Thymus (tissue), 11 donors: ENCODE results near the gene GALNT10. TPM values are rescaled to one million over a fixed set of nuclear protein-coding genes. Genes with fewer than 3 reads are reported as not detected.

Source experiments
- DNase-seq, 9 donors: peaks; one replicate each; pipeline ENCODE4 v3.0.0-alpha.2; 2013; ENCODE audit warnings: low spot score in 9 of 9, low read depth in 6 of 9, missing footprints in 1 of 9
- H3K27ac ChIP-seq, 2 donors: one replicate each; pipeline ENCODE4 v1.5.1; 2013; ENCODE audit warnings: control low read depth in 1 of 2, low read depth in 1 of 2, low read length in 1 of 2, mild to moderate bottlenecking in 1 of 2, moderate library complexity in 1 of 2
- H3K27me3 ChIP-seq, 2 donors: one replicate each; pipeline ENCODE4 v1.5.1; 2013; ENCODE audit warnings: low read length in 1 of 2; ENCODE audit not compliant: control insufficient read depth in 2 of 2, insufficient read depth in 1 of 2
- H3K36me3 ChIP-seq, 2 donors: one replicate each; pipeline ENCODE4 v1.5.1; 2013; ENCODE audit warnings: low read length in 1 of 2, mild to moderate bottlenecking in 1 of 2, moderate library complexity in 1 of 2; ENCODE audit not compliant: control insufficient read depth in 2 of 2, insufficient read depth in 2 of 2
- H3K4me1 ChIP-seq, 2 donors: one replicate each; pipeline ENCODE4 v1.5.1; 2013; ENCODE audit warnings: low read length in 2 of 2; ENCODE audit not compliant: control insufficient read depth in 2 of 2, insufficient read depth in 2 of 2
- H3K4me3 ChIP-seq, 2 donors: one replicate each; pipeline ENCODE4 v1.5.1; 2013; ENCODE audit warnings: low read length in 2 of 2, control low read depth in 1 of 2, mild to moderate bottlenecking in 1 of 2
- H3K9me3 ChIP-seq, 2 donors: one replicate each; pipeline ENCODE4 v1.5.1; 2013; ENCODE audit warnings: low read length in 1 of 2, mild to moderate bottlenecking in 1 of 2; ENCODE audit not compliant: control insufficient read depth in 2 of 2, insufficient read depth in 1 of 2
- WGBS: extraction: QIAGEN DNeasy Blood & Tissue Kit; methylation state at CpG from one replicate; pipeline ENCODE4 v1.1.7; 2013; 5-methylcytosine and 5-hydroxymethylcytosine counted together
- polyA plus RNA-seq: library from polyadenylated mRNA; stranded (reverse); fragments of 200-250 nt; gene quantifications from one replicate; pipeline ENCODE4 v1.2.3, GENCODE V29; 2013
- total RNA-seq: library from RNA; stranded (reverse); fragments of 120-200 nt; gene quantifications from one replicate; pipeline ENCODE4 v1.2.4, GENCODE V29; 2013
- donor health status: healthy.

Gene GALNT10
- total and polyA plus RNA-seq, 2 donors: 8.7 to 9.7 TPM

- Histone ChIP-seq H3K27ac (no peak overlapping the region), H3K4me3 (no peak overlapping the region)
- WGBS: 100% methylated on average over 1 of the region's 1 CpG
These were observed 238.8 kb downstream of the GALNT10 start for GRCh38 chr5:154429341-154429740.

GRCh38 chr5:154430466-154430865 lies 239.9 kb downstream of the GALNT10 start:
- H3K4me1 ChIP-seq: no peaks in the 10 kb centered on the region
- WGBS: 73% methylated on average over 4 of the region's 4 CpGs
- no peak for DNase-seq
- peaks cover 0 to 2% of the 10 kb centered on the region in 2 donors for H3K36me3 ChIP-seq
- no peak overlapping the region for H3K27ac ChIP-seq
- no peak overlapping the region for H3K4me3 ChIP-seq
- H3K9me3 ChIP-seq: no peaks in the 10 kb centered on the region
- H3K27me3 ChIP-seq: no peaks in the 10 kb centered on the region

More at GRCh38 chr5:154429341-154429740, 238.8 kb downstream of the GALNT10 start:
- no peaks in the 10 kb centered on the region for H3K27me3 ChIP-seq
- H3K9me3 ChIP-seq: no peaks in the 10 kb centered on the region
- DNase-seq: no peak
- H3K4me1 ChIP-seq: no peaks in the 10 kb centered on the region
- no peaks in the 10 kb centered on the region for H3K36me3 ChIP-seq

DNA sequence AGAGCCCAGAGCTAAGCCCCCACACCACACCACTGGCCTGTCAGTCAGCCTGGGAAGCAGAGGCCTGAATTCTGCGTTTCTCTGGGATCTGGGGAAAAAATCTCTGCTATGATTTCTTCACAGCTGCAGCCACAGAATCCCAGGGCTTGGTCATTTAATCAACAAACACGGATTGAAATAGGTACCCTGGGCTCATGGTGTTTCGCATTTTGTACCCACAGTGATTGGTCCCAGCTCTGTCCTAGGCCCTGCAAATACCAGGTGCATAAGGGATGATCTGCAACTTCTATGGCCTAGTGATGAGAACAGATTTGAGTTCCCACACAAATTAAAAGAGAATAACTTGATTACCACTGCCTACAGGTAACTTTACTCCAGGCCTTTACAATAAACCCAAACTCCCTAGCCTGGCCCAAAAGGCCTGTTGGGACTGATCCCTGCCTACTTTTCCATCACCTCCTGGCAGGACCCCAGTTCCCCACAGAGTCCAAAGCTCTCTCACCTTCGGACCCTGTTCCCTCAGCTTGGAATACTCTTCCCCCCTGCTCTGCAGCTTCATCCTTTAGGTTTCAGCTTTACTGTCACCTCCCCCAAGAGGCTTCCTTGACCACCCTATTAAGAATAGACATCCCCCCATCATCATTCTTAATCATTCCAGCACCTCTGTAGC lies 240.6 kb downstream of the GALNT10 start:
- Histone ChIP-seq H3K4me3 (no peak overlapping the region), H3K36me3 (peaks cover 0 to 4% of the 10 kb centered on the region in 2 donors), H3K27me3 (no peaks in the 10 kb centered on the region), H3K27ac (no peak overlapping the region), H3K9me3 (no peaks in the 10 kb centered on the region), H3K4me1 (no peaks in the 10 kb centered on the region)
- WGBS: 94% methylated on average over 4 of the region's 4 CpGs
- no peak for DNase-seq

GRCh38 chr5:154435226-154435625 lies 244.7 kb downstream of the GALNT10 start:
- 99% methylated on average over 3 of the region's 3 CpGs for WGBS
- DNase-seq: no peak
- Histone ChIP-seq H3K4me1 (no peaks in the 10 kb centered on the region), H3K27me3 (no peaks in the 10 kb centered on the region), H3K4me3 (no peak overlapping the region), H3K27ac (no peak overlapping the region), H3K36me3 (peaks cover 9 to 28% of the 10 kb centered on the region in 2 donors), H3K9me3 (no peaks in the 10 kb centered on the region)

DNA sequence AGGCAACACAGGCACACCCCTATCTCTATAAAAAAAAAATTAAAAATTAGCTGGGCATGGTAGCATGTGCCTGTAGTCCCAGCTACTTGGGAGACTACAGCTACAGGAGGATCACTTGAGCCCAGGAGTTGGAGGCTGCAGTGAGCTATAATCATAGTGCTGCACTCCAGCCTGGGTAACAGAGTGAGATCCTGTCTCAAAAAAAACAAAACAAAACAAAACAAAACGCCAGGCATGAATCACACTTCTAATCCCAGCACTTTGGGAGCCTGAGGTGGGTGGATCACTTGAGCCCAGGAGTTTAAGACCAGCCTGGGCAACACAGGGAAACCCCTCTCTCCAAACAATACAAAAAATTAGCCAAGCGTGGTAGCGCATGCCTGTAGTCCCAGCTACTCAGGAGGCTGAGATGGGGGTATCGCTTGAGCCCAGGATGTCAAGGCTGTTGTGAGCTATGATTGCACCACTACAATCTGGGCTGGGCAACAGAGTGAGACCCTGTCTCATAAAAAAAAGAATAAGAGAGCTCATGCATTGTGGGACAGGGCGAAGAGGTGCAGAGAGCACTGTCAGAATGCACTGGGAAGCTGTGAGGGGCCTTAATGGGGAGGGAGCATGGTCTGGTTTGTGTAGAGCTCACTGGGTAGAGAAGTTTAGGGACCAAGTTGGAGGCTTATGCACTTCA lies 246.9 kb downstream of the GALNT10 start:
- no peak for DNase-seq
- Histone ChIP-seq H3K9me3 (no peaks in the 10 kb centered on the region), H3K36me3 (peaks cover 24 to 46% of the 10 kb centered on the region in 2 donors), H3K4me1 (no peaks in the 10 kb centered on the region), H3K27ac (no peak overlapping the region), H3K4me3 (no peak overlapping the region), H3K27me3 (no peaks in the 10 kb centered on the region)
- WGBS: 97% methylated on average over 5 of the region's 5 CpGs

DNA sequence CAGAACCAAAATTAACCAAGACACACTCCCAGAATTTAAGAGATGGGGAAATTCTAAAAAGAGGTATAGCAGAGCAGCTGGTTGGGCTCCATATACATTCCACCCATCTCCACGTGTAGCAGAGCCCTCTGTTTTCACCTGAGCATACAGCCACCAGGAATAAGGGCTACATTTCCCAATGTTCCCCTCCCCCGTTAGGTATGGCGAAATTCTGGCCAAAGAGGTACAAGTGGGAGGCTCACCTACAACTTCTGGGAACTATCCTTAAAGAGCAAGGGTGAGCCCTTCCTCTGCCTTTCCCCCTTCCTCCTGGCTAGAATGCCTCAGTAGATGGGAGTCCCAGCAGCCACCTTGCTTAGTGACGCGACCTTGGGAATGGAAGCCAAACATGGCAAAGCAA lies 250.0 kb downstream of the GALNT10 start:
- DNase-seq: no peak
- WGBS: 97% methylated on average over 5 of the region's 5 CpGs
- peaks cover 24 to 46% of the 10 kb centered on the region in 2 donors for H3K36me3 ChIP-seq

DNA sequence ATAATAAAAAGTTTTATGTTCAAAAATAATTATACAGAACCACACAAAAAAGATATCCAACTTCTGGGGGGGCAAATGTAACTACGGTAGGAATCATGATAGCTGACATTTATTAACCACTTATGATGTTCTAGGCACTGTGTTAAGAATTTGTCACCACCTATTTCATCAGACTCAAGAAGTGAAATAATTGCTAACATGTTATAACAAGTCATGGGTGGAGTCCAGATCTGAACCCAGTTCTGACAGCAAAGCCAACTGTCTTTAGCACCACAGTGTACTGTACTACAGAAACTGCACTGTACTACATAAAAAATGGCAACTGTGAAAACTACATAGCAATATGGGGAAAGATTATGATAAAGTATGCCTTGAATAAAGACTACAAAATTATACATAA lies 252.3 kb downstream of the GALNT10 start:
- Histone ChIP-seq H3K4me3 (no peak overlapping the region), H3K27me3 (no peaks in the 10 kb centered on the region), H3K4me1 (peaks cover 10 to 17% of the 10 kb centered on the region in 2 donors), H3K9me3 (no peaks in the 10 kb centered on the region), H3K27ac (no peak overlapping the region), H3K36me3 (peaks cover 22 to 38% of the 10 kb centered on the region in 2 donors)
- DNase-seq: no peak
- 97% methylated on average over 1 of the region's 1 CpG for WGBS

More for the DNA sequence above, 250.0 kb downstream of the GALNT10 start:
- peaks cover 6 to 8% of the 10 kb centered on the region in 2 donors for H3K4me1 ChIP-seq
- no peak overlapping the region for H3K4me3 ChIP-seq
- no peak overlapping the region for H3K27ac ChIP-seq
- no peaks in the 10 kb centered on the region for H3K27me3 ChIP-seq
- no peaks in the 10 kb centered on the region for H3K9me3 ChIP-seq

GRCh38 chr5:154444556-154445421 lies 254.3 kb downstream of the GALNT10 start:
- Histone ChIP-seq H3K4me1 (peaks cover 14 to 19% of the 10 kb centered on the region in 2 donors), H3K9me3 (no peaks in the 10 kb centered on the region), H3K4me3 (peak overlapping the region; percentile 82 to 95), H3K27ac (peak overlapping the region; percentile 5 to 36), H3K36me3 (peaks cover 15 to 28% of the 10 kb centered on the region in 2 donors), H3K27me3 (no peaks in the 10 kb centered on the region)
- 7% methylated on average over 30 of the region's 30 CpGs for WGBS
- DNase-seq: peak in 3 of 9 donors; percentile 7 to 21 (median 13)
